Aorta (tissue), 5 donors: ENCODE results near the gene ACP2. TPM values are rescaled to one million over a fixed set of nuclear protein-coding genes. Genes with fewer than 3 reads are reported as not detected.

Experiments
- ATAC-seq: fragments of 200-7000 bp; cut with Tn5 transposase; one replicate; pipeline ENCODE4 v1.9.1; 2022; ENCODE audit warnings: moderate library complexity; ENCODE audit not compliant: low FRiP score
- DNase-seq, 2 donors: peaks; one replicate each; pipeline ENCODE4 v3.0.0-alpha.2; 2020
- H3K27ac ChIP-seq, 2 donors: one replicate each; pipeline ENCODE4 v1.5.1; 2013; ENCODE audit warnings: low read length in 2 of 2, mild to moderate bottlenecking in 2 of 2, moderate library complexity in 2 of 2, control low read depth in 1 of 2, inconsistent platforms in 1 of 2, low read depth in 1 of 2
- H3K27me3 ChIP-seq, 2 donors: one replicate each; pipeline ENCODE4 v1.6.1; 2013; ENCODE audit warnings: control low read depth in 1 of 2, low read length in 1 of 2, mild to moderate bottlenecking in 1 of 2, moderate library complexity in 1 of 2; ENCODE audit not compliant: insufficient read depth in 2 of 2, control insufficient read depth in 1 of 2
- H3K36me3 ChIP-seq, 2 donors: one replicate each; pipeline ENCODE4 v1.6.1; 2013; ENCODE audit warnings: control low read depth in 1 of 2, low read length in 1 of 2, mild to moderate bottlenecking in 1 of 2; ENCODE audit not compliant: insufficient read depth in 2 of 2, control insufficient read depth in 1 of 2
- H3K4me1 ChIP-seq, 2 donors: one replicate each; pipeline ENCODE4 v1.6.1; 2013; ENCODE audit warnings: low read length in 2 of 2, control low read depth in 1 of 2, mild to moderate bottlenecking in 1 of 2, moderate library complexity in 1 of 2; ENCODE audit not compliant: insufficient read depth in 2 of 2, control insufficient read depth in 1 of 2
- H3K4me3 ChIP-seq, 2 donors: one replicate each; pipeline ENCODE4 v1.5.1; 2013; ENCODE audit warnings: low read length in 2 of 2, control low read depth in 1 of 2, mild to moderate bottlenecking in 1 of 2
- H3K9me3 ChIP-seq: one replicate; pipeline ENCODE4 v1.6.1; 2013; ENCODE audit warnings: mild to moderate bottlenecking, low read length; ENCODE audit not compliant: control insufficient read depth
- WGBS, 2 donors: extraction: QIAGEN DNeasy Blood & Tissue Kit; methylation state at CpG; one replicate each; pipeline ENCODE4 v1.1.7; 2013; 5-methylcytosine and 5-hydroxymethylcytosine counted together
- intact Hi-C, 2 donors: fragments of 100-400 bp; cut with DNase I; formaldehyde crosslinking; loops; one replicate each; pipeline versions ENCODE4 v1.14.2 to v1.15.0; 2022
- polyA plus RNA-seq, 2 donors: library from polyadenylated mRNA; stranded (reverse); fragments of 200-250 nt; gene quantifications; one replicate each; pipeline ENCODE4 v1.2.3, GENCODE V29; 2013
- total RNA-seq, 2 donors: library from RNA; stranded (reverse); fragmentation: NEBNext Ultra II Directional; extraction: Animal tissue kit (Norgen Biotek cat#: 25700); gene quantifications; one replicate each; pipeline ENCODE4 v1.2.1, GENCODE V29; 2021
- donor health status: healthy with polysubstance abuse.
- donor health status: Bipolar disorder and iron deficiency.
- donor health status: DM: no; HTN: no; CAD: no.
- donor health status: DM: no; HTN: no; CAD: no.
- donor health status: DM: yes; HTN: yes; CAD: no.

ACP2 gene
- total and polyA plus RNA-seq, 4 donors = 18.0 to 27.8 (median 20.2) TPM

GRCh38 chr11:47242596-47243192 is 5.9 kb downstream of the ACP2 start:
- Histone ChIP-seq H3K9me3 (no peaks in the 10 kb centered on the region), H3K4me3 (no peak overlapping the region), H3K27ac (no peak overlapping the region), H3K27me3 (no peaks in the 10 kb centered on the region), H3K4me1 (no peaks in the 10 kb centered on the region), H3K36me3 (peaks cover 0 to 16% of the 10 kb centered on the region in 2 donors)
- ATAC-seq (no peak), DNase-seq (no peak)
- intact Hi-C loops = no loop called here
- WGBS, 2 donors = 87 to 88% methylated on average over 21 of the region's 21 CpGs

GRCh38 chr11:47241841-47242301 is 6.7 kb downstream of the ACP2 start:
- H3K36me3 ChIP-seq = peaks cover 0 to 16% of the 10 kb centered on the region in 2 donors
- no peak for ATAC-seq
- DNase-seq = no peak
- no peaks in the 10 kb centered on the region for H3K4me1 ChIP-seq
- H3K27ac ChIP-seq = no peak overlapping the region
- H3K27me3 ChIP-seq = no peaks in the 10 kb centered on the region
- H3K4me3 ChIP-seq = no peak overlapping the region
- 82 to 86% methylated on average over 3 of the region's 3 CpGs for WGBS, 2 donors
- no peaks in the 10 kb centered on the region for H3K9me3 ChIP-seq
- intact Hi-C loops = no loop called here

GRCh38 chr11:47239852-47240251 is 8.8 kb downstream of the ACP2 start:
- no peak for ATAC-seq
- no peak for DNase-seq
- intact Hi-C loops = no loop called here
- H3K27me3 ChIP-seq = no peaks in the 10 kb centered on the region
- no peak overlapping the region for H3K4me3 ChIP-seq
- no peaks in the 10 kb centered on the region for H3K9me3 ChIP-seq
- 92% methylated on average over 10 of the region's 10 CpGs for WGBS, 2 donors
- H3K36me3 ChIP-seq = peaks cover 2 to 14% of the 10 kb centered on the region in 2 donors
- no peaks in the 10 kb centered on the region for H3K4me1 ChIP-seq
- H3K27ac ChIP-seq = no peak overlapping the region

DNA sequence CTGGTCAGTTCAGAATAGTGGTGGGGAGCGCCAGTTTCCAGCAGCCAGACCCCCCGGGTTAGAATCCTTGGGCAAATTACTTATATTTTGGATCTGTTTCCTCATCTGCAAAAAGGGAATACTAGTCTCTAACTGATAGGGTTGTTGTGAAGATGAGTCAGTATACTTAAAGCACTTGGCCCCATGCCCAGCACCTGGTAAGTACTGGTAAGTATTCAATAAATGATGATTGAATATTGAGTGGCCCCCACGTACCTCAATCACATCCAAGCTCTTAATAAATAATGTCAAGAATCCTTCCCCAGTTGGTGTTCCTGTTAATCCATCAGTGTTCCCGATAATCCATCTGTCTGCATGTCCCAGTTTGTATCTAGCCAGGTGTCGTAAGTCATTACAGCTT is 12.1 kb downstream of the ACP2 start:
- ATAC-seq (no peak), DNase-seq (no peak)
- Histone ChIP-seq H3K9me3 (no peaks in the 10 kb centered on the region), H3K4me3 (no peak overlapping the region), H3K4me1 (no peaks in the 10 kb centered on the region), H3K27ac (no peak overlapping the region), H3K36me3 (peaks cover 2 to 9% of the 10 kb centered on the region in 2 donors), H3K27me3 (no peaks in the 10 kb centered on the region)
- intact Hi-C loops = no loop called here
- WGBS, 2 donors = 90 to 91% methylated on average over 5 of the region's 5 CpGs

DNA sequence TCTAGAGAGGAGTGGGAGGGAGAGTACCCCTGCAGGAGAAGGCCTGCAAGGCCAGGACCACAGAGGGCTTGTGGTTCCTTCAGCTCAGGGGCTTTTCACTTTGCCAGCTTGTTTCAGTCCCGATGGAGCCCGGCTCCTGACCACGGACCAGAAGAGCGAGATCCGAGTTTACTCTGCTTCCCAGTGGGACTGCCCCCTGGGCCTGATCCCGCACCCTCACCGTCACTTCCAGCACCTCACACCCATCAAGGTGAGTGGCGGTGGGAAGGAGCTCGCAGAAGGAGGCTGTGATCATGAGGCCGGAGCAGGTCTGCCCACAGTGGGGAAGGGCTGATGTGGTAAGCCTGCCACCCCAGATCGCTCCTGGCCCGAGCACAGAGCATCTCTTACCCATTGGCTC is 13.5 kb downstream of the ACP2 start:
- intact Hi-C loops = no loop called here
- peaks cover 2 to 9% of the 10 kb centered on the region in 2 donors for H3K36me3 ChIP-seq
- ATAC-seq (no peak), DNase-seq (no peak)
- H3K9me3 ChIP-seq = no peaks in the 10 kb centered on the region
- WGBS, 2 donors = 89 to 92% methylated on average over 12 of the region's 12 CpGs
- no peaks in the 10 kb centered on the region for H3K4me1 ChIP-seq
- H3K27ac ChIP-seq = no peak overlapping the region
- no peaks in the 10 kb centered on the region for H3K27me3 ChIP-seq
- H3K4me3 ChIP-seq = no peak overlapping the region

DNA sequence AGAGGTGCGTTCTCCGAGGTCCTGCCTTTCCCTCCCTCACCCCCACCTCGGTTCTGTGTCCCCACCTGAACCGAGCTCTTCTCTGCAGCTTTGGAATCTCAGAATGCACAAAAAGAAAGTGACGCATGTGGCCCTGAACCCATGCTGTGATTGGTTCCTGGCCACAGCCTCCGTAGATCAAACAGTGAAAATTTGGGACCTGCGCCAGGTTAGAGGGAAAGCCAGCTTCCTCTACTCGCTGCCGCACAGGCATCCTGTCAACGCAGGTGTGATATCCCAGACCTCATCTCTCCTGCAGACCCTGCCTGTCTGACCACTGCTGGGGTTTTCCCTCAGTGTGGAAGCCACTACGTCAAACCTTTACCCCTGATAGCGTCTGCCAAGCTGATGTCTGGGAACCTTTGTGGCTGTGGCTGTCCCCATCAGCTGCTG is 13.9 kb downstream of the ACP2 start:
- no peak for ATAC-seq
- intact Hi-C loops = no loop called here
- H3K4me1 ChIP-seq = no peaks in the 10 kb centered on the region
- no peak overlapping the region for H3K27ac ChIP-seq
- 64% methylated on average over 12 of the region's 12 CpGs for WGBS, 2 donors
- H3K9me3 ChIP-seq = no peaks in the 10 kb centered on the region
- DNase-seq = no peak
- H3K36me3 ChIP-seq = peaks cover 2 to 5% of the 10 kb centered on the region in 2 donors
- H3K27me3 ChIP-seq = no peaks in the 10 kb centered on the region
- no peak overlapping the region for H3K4me3 ChIP-seq

DNA sequence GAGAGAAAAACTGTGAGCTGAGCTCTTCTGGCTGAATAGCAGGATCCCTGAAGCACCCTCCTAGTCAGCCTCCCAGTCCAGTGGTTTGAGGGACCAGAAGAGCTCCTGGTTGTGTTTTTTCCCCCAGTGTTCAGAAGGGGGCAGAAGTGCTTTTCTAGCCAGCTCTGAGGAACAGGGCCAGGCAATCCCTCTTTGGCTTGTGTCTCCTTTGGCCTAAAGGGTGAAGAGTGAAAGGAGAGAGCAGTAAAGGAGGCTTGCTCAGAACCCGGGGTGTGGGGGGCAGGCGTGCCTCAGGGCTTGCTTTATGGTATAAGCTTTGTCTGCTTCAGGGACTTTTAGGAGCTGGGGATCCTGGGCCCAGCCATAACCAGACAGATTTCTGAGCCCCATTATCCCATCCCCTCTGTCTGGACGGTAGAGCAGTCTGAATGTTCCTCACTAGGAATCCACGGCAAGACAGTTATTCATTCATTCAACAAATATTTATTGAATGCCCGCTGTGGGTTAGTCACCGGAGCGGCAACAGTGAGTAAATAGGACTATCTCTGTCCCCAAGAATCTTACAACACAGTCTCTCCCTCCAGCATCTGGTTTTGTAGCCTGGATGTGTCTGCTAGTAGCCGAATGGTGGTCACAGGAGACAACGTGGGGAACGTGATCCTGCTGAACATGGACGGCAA is 14.5 kb downstream of the ACP2 start:
- Histone ChIP-seq H3K9me3 (no peaks in the 10 kb centered on the region), H3K36me3 (peaks cover 2% of the 10 kb centered on the region in 2 donors), H3K27ac (no peak overlapping the region), H3K27me3 (no peaks in the 10 kb centered on the region), H3K4me1 (no peaks in the 10 kb centered on the region), H3K4me3 (no peak overlapping the region)
- DNase-seq = no peak
- peak; percentile 62 for ATAC-seq
- intact Hi-C loops = no loop called here
- 69 to 72% methylated on average over 11 of the region's 11 CpGs for WGBS, 2 donors

DNA sequence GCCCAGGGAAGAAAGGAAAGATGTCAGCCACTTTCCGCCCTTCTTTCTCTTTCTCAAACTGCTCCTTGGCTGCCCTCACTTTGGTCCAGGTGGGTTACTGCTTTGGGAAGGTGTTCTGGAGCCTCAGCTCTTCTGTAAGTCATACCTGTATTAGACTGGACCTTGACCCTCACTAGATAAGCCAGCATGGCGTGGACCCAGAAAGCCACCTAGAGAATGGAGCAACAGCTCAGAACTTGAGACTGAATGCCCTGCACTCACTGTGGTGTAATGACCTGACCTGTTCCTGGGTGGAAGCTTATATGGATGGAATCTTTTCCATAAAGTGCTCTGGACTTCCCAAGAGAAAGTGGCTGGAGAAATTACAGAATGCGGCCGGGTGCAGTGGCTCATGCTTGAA is 15.6 kb downstream of the ACP2 start:
- ATAC-seq (no peak), DNase-seq (no peak)
- Histone ChIP-seq H3K9me3 (no peaks in the 10 kb centered on the region), H3K27me3 (no peaks in the 10 kb centered on the region), H3K27ac (no peak overlapping the region), H3K4me3 (no peak overlapping the region), H3K36me3 (peaks cover 2% of the 10 kb centered on the region in 2 donors), H3K4me1 (no peaks in the 10 kb centered on the region)
- intact Hi-C loops = no loop called here
- WGBS, 2 donors = 93 to 98% methylated on average over 4 of the region's 4 CpGs

GRCh38 chr11:47229161-47229560 is 19.5 kb downstream of the ACP2 start:
- Histone ChIP-seq H3K36me3 (no peaks in the 10 kb centered on the region), H3K9me3 (no peaks in the 10 kb centered on the region), H3K27ac (no peak overlapping the region), H3K4me1 (no peaks in the 10 kb centered on the region), H3K27me3 (no peaks in the 10 kb centered on the region), H3K4me3 (no peak overlapping the region)
- WGBS, 2 donors = 90 to 93% methylated on average over 8 of the region's 8 CpGs
- DNase-seq = no peak
- intact Hi-C loops = no loop called here
- ATAC-seq = no peak
